ENCODE results near the gene MYH9.

Gene MYH9

GRCh38 chr22:36311386-36312085 is 76.2 kb downstream of the MYH9 start:
- DNase-seq (ENCODE audit: low read depth): no peak

GRCh38 chr22:36308880-36309279 is 78.9 kb downstream of the MYH9 start:
- DNase-seq (ENCODE audit: low read depth): no peak

- DNase-seq (ENCODE audit: low read depth): no peak
Observed at GRCh38 chr22:36306227-36306626, 81.5 kb downstream of the MYH9 start.

- no peak for DNase-seq (ENCODE audit: low read depth)
Observed at GRCh38 chr22:36305813-36306212, 82.0 kb downstream of the MYH9 start.

GRCh38 chr22:36304429-36304828 is 83.3 kb downstream of the MYH9 start:
- no peak for DNase-seq (ENCODE audit: low read depth)

- DNase-seq (ENCODE audit: low read depth): no peak
Observed at GRCh38 chr22:36303874-36304273, 83.9 kb downstream of the MYH9 start.

- DNase-seq (ENCODE audit: low read depth): no peak
Observed at GRCh38 chr22:36303115-36303467, 84.7 kb downstream of the MYH9 start.

- no peak for DNase-seq (ENCODE audit: low read depth)
Observed at GRCh38 chr22:36302439-36303114, 85.2 kb downstream of the MYH9 start.

- no peak for DNase-seq (ENCODE audit: low read depth)
Observed at GRCh38 chr22:36301851-36302250, 85.9 kb downstream of the MYH9 start.

- DNase-seq (ENCODE audit: low read depth): peak; percentile 59
Observed at GRCh38 chr22:36301384-36301828, 86.4 kb downstream of the MYH9 start.

- DNase-seq (ENCODE audit: low read depth): no peak
Observed at GRCh38 chr22:36300396-36301212, 87.2 kb downstream of the MYH9 start.

- no peak for DNase-seq (ENCODE audit: low read depth)
Observed at GRCh38 chr22:36299911-36300310, 87.9 kb downstream of the MYH9 start.

GRCh38 chr22:36299295-36299694 is 88.5 kb downstream of the MYH9 start:
- no peak for DNase-seq (ENCODE audit: low read depth)

- no peak for DNase-seq (ENCODE audit: low read depth)
Observed at GRCh38 chr22:36298601-36299000, 89.2 kb downstream of the MYH9 start.

GRCh38 chr22:36298118-36298517 is 89.6 kb downstream of the MYH9 start:
- DNase-seq (ENCODE audit: low read depth): no peak

- no peak for DNase-seq (ENCODE audit: low read depth)
Observed at GRCh38 chr22:36297568-36297967, 90.2 kb downstream of the MYH9 start.

- DNase-seq (ENCODE audit: low read depth): no peak
Observed at GRCh38 chr22:36296690-36297089, 91.1 kb downstream of the MYH9 start.

GRCh38 chr22:36295247-36295646 is 92.5 kb downstream of the MYH9 start:
- DNase-seq (ENCODE audit: low read depth): no peak

- no peak for DNase-seq (ENCODE audit: low read depth)
Observed at GRCh38 chr22:36294801-36295200, 93.0 kb downstream of the MYH9 start.

GRCh38 chr22:36294293-36294620 is 93.5 kb downstream of the MYH9 start:
- no peak for DNase-seq (ENCODE audit: low read depth)

GRCh38 chr22:36293606-36294292 is 94.0 kb downstream of the MYH9 start:
- no peak for DNase-seq (ENCODE audit: low read depth)

GRCh38 chr22:36292823-36293530 is 94.8 kb downstream of the MYH9 start:
- no peak for DNase-seq (ENCODE audit: low read depth)
